Loucy (cell line): ENCODE results near the gene RTN4.

Experiments used
- EZH2phosphoT487 ChIP-seq: fragments of 200-600 bp; IDR thresholded peaks from 2 replicates; pipeline ENCODE4 v1.6.1; 2018; ENCODE audit warnings: antibody characterized with exemption, mild to moderate bottlenecking, moderate library complexity, borderline replicate concordance
- TF ChIP-seq, protein P1 (sequence below): fragments of 200-600 bp; sonication (generic); conservative IDR thresholded peaks from 2 replicates; pipeline ENCODE4 v1.5.1; 2014; ENCODE audit warnings: mild to moderate bottlenecking, antibody characterized with exemption, low read length

DNA sequence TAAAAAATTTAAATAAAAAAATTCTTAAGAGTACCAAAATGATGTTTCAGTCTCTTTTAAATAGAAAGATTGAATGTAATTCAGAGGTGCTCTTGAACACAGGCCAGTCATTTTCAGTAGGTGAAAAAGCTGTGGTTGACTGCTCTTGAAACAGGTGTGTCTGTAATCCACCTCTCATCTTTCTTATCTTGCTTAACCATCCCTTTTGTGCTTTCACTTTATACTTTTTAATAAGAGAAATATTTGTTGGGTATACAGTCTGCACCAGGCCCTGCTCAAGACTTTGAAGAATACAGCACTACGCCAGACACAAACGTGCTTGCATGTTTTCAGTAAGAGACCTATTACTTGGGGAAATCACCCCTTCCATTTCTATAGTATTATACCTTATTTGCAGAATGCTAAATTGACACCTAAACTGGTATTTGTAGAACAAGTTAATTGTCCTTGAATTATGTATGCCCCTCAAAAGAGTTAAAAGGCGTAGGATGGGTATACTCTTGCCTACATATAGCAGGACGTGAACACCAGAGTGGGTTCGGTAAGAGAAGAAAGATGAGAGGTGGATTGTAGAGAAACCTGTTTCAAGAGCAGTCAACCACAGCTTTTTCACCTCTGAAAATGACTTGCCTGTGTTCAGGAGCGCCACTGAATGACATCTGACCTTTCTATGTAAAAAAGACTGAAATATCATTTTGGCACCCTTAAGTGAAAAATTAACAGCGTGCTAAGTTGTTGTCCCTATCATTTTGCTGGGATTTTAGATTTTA lies 4.0 kb upstream of the RTN4 start:
- TF ChIP-seq, protein P1, sequence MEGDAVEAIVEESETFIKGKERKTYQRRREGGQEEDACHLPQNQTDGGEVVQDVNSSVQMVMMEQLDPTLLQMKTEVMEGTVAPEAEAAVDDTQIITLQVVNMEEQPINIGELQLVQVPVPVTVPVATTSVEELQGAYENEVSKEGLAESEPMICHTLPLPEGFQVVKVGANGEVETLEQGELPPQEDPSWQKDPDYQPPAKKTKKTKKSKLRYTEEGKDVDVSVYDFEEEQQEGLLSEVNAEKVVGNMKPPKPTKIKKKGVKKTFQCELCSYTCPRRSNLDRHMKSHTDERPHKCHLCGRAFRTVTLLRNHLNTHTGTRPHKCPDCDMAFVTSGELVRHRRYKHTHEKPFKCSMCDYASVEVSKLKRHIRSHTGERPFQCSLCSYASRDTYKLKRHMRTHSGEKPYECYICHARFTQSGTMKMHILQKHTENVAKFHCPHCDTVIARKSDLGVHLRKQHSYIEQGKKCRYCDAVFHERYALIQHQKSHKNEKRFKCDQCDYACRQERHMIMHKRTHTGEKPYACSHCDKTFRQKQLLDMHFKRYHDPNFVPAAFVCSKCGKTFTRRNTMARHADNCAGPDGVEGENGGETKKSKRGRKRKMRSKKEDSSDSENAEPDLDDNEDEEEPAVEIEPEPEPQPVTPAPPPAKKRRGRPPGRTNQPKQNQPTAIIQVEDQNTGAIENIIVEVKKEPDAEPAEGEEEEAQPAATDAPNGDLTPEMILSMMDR = no peak
- TF ChIP-seq EZH2phosphoT487 = no peak
